GM13976 (cell line): ENCODE results near the gene LSM4.

Source experiments
- DNase-seq: peaks from one replicate; pipeline ENCODE4 v3.0.0; 2012; ENCODE audit warnings: low spot score
- in situ Hi-C: fragments of 300-500 bp; cut with MboI; formaldehyde crosslinking; loops from one replicate; pipeline ENCODE4 v1.12.0; 2022; ENCODE audit warnings: low sequenced_read_pairs, mixed read lengths, inconsistent platforms; ENCODE audit not compliant: unreplicated experiment
- TF ChIP-seq, protein P1 (sequence below): IDR thresholded peaks from 2 replicates; pipeline ENCODE4 v1.5.1; 2012; ENCODE audit warnings: borderline replicate concordance, mild to moderate bottlenecking; ENCODE audit not compliant: insufficient read depth; ENCODE audit errors: extremely low read depth, missing control alignments, control extremely low read depth

Gene LSM4

GRCh38 chr19:18282021-18282787 is 40.7 kb downstream of the LSM4 start:
- no peak for DNase-seq
- TF ChIP-seq, protein P1, sequence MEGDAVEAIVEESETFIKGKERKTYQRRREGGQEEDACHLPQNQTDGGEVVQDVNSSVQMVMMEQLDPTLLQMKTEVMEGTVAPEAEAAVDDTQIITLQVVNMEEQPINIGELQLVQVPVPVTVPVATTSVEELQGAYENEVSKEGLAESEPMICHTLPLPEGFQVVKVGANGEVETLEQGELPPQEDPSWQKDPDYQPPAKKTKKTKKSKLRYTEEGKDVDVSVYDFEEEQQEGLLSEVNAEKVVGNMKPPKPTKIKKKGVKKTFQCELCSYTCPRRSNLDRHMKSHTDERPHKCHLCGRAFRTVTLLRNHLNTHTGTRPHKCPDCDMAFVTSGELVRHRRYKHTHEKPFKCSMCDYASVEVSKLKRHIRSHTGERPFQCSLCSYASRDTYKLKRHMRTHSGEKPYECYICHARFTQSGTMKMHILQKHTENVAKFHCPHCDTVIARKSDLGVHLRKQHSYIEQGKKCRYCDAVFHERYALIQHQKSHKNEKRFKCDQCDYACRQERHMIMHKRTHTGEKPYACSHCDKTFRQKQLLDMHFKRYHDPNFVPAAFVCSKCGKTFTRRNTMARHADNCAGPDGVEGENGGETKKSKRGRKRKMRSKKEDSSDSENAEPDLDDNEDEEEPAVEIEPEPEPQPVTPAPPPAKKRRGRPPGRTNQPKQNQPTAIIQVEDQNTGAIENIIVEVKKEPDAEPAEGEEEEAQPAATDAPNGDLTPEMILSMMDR = no peak
- in situ Hi-C loops = no loop called here

- peak; percentile 98 for DNase-seq
- TF ChIP-seq, protein P1 = no peak
- in situ Hi-C loops = no loop called here
Observed at GRCh38 chr19:18281082-18282020, 41.5 kb downstream of the LSM4 start, which contains the start of gene JUND. JUND (minus strand) TSS chr19:18281622; CDS start chr19:18281484, 138 bp downstream.

- DNase-seq = peak; percentile 82
- TF ChIP-seq, protein P1 = no peak
- in situ Hi-C loops = no loop called here
Observed at GRCh38 chr19:18280247-18281081, 42.4 kb downstream of the LSM4 start.

DNA sequence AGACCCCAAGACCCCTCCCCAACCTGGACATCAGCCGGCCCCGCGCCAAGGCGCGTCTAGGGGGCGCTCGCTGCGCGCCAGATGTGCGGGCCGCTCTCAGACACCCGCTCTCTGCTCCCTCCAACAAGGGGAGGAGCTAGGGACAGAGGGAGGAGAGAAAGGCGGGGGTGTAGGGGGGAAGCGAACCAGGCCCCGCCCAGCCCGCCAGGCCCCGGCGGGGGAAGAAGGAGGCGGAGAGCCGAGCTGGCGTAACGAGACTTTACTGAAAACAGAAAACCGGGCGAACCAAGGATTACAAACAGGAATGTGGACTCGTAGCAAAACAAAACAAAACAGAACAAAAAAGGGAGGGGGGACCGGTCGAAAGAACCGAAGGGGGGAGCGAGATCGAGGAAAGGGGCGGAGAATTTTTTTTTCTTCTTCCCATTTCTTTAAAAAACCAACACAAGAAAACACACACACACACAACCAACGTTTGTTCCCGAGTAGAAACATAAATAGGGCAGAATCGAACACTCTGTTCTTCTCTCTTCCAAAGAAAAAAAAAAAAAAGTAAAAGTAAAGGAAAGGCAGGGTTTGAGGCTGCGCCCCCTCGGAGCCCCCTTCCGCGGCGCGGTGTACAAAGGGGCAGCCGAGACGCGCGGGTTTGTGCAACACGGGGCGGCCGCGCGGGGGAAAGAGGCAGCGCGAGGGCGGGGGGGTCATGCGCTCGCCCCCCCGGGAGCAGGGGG is 43.2 kb downstream of the LSM4 start:
- TF ChIP-seq, protein P1 = peak; percentile 82
- DNase-seq = peak; percentile 98
- in situ Hi-C loops = loop anchor here (5.0 kb wide), 1 partner anchor 48 kb away; no protein-coding TSS in a partner anchor

DNA sequence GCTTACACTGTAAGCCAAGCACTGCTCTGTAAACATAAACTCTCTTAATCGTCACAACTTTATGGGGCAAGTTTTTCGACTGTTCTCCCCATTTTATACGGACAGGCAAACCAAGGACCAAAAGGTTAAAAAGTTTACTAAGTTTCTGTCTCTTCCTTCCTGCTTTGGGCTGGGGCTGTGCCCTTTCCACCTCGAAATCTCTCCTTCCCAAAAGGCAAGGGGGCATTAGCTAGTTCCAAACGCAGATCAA is 43.7 kb downstream of the LSM4 start:
- in situ Hi-C loops = loop anchor here (5.0 kb wide), 1 partner anchor 48 kb away; no protein-coding TSS in a partner anchor
- TF ChIP-seq, protein P1 = no peak
- no peak for DNase-seq
